ENCODE data around the gene CDH24. TPM values are rescaled to one million over a fixed set of nuclear protein-coding genes. Genes with fewer than 3 reads are reported as not detected.

Gene CDH24
- total and polyA plus RNA-seq, 9 of the 15 experiments (the other 6 are each of a cell fraction or from before 2014, with no cell fraction given) = 0.04 to 16.2 (median 4.9) TPM

DNA sequence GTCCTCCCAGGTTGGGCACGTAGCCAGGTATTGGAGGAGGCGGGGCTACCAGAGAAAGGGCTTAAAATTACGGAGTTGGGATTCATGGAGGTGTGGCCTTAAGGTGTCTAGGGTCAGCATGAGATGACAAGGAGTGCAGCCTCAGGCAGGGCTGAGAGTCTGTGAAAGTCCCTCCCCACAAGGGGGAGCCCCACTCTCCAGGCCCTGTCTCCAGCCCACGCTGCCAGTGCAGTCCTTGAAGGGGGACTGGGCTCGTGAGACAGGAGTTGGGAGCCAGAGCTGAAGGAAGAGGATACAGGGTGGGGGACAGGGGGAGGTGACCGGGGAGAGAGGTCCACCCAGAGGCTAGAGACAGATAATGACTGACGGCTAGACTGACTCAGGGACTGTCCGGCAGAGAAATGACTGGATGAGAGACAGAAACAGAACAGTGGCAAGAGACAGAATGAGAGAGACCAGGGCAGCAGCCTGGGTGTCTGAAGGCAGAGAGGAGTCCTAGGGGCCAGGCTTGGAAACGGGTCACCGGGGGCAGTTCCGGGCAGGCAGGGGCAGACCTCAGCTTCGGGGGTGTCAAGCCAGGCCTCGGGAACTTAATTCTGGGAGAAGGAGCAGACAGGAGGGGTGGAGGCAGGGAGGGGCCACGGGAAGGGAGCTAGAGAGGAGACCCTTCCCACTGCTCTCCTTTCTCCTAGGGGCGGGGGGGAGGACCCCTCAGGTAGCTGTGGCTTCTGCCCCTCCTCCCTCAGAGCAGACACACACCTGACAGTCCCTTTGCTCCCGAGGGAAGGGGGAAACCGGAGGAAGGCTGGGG is 970 bp downstream of the CDH24 start (continued):
- TF ChIP-seq, protein P1, sequence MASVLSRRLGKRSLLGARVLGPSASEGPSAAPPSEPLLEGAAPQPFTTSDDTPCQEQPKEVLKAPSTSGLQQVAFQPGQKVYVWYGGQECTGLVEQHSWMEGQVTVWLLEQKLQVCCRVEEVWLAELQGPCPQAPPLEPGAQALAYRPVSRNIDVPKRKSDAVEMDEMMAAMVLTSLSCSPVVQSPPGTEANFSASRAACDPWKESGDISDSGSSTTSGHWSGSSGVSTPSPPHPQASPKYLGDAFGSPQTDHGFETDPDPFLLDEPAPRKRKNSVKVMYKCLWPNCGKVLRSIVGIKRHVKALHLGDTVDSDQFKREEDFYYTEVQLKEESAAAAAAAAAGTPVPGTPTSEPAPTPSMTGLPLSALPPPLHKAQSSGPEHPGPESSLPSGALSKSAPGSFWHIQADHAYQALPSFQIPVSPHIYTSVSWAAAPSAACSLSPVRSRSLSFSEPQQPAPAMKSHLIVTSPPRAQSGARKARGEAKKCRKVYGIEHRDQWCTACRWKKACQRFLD (CRISPR knock-in tag; IDR thresholded peaks at IDR 0.05) = no peak
- TF ChIP-seq HNRNPK (IDR thresholded peaks at IDR 0.05; ENCODE audit: low read depth, low read length, poor library complexity, severe bottlenecking) (no peak), RFX1 (IDR thresholded peaks at IDR 0.05) (no peak), KDM1A (IDR thresholded peaks at IDR 0.05) (0 out of 4 replicates have a peak, but pooled peaks of 1 of the 2 experiments have one; percentile 33), SIN3B (IDR thresholded peaks at IDR 0.05; ENCODE audit: low read depth) (no peak), MECOM (CRISPR knock-in tag; IDR thresholded peaks at IDR 0.05) (no peak), SMAD4 (CRISPR knock-in tag; conservative IDR thresholded peaks at IDR 0.05) (peak; percentile 78), POLR2G (IDR thresholded peaks at IDR 0.05; ENCODE audit: low read depth, low read length) (0 out of 2 replicates have a peak, but pooled peaks have one; percentile 25), SETDB1 (IDR thresholded peaks at IDR 0.05; ENCODE audit: low read length) (no peak), SIX5 (IDR thresholded peaks at IDR 0.05; ENCODE audit: borderline replicate concordance in 1 of 2, insufficient read depth in 1 of 2, low read depth in 1 of 2, low read length in 2 of 2) (no peak), LCOR (CRISPR knock-in tag; IDR thresholded peaks at IDR 0.05) (no peak), ZBTB7A (IDR thresholded peaks at IDR 0.05; ENCODE audit: borderline replicate concordance, control insufficient read depth, low read depth, low read length) (peak; percentile 37; the same call in 1 of the 2 replicates), TAF7 (tag; IDR thresholded peaks at IDR 0.05) (no peak)
- TF ChIP-seq, protein P2, sequence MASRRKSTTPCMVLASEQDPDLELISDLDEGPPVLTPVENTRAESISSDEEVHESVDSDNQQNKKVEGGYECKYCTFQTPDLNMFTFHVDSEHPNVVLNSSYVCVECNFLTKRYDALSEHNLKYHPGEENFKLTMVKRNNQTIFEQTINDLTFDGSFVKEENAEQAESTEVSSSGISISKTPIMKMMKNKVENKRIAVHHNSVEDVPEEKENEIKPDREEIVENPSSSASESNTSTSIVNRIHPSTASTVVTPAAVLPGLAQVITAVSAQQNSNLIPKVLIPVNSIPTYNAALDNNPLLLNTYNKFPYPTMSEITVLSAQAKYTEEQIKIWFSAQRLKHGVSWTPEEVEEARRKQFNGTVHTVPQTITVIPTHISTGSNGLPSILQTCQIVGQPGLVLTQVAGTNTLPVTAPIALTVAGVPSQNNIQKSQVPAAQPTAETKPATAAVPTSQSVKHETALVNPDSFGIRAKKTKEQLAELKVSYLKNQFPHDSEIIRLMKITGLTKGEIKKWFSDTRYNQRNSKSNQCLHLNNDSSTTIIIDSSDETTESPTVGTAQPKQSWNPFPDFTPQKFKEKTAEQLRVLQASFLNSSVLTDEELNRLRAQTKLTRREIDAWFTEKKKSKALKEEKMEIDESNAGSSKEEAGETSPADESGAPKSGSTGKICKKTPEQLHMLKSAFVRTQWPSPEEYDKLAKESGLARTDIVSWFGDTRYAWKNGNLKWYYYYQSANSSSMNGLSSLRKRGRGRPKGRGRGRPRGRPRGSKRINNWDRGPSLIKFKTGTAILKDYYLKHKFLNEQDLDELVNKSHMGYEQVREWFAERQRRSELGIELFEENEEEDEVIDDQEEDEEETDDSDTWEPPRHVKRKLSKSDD (conservative IDR thresholded peaks at IDR 0.05; ENCODE audit: low read length) = no peak
- TF ChIP-seq, protein P3, sequence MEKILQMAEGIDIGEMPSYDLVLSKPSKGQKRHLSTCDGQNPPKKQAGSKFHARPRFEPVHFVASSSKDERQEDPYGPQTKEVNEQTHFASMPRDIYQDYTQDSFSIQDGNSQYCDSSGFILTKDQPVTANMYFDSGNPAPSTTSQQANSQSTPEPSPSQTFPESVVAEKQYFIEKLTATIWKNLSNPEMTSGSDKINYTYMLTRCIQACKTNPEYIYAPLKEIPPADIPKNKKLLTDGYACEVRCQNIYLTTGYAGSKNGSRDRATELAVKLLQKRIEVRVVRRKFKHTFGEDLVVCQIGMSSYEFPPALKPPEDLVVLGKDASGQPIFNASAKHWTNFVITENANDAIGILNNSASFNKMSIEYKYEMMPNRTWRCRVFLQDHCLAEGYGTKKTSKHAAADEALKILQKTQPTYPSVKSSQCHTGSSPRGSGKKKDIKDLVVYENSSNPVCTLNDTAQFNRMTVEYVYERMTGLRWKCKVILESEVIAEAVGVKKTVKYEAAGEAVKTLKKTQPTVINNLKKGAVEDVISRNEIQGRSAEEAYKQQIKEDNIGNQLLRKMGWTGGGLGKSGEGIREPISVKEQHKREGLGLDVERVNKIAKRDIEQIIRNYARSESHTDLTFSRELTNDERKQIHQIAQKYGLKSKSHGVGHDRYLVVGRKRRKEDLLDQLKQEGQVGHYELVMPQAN (IDR thresholded peaks at IDR 0.05; ENCODE audit: borderline replicate concordance) = peak; percentile 68
- TF ChIP-seq, protein P4, sequence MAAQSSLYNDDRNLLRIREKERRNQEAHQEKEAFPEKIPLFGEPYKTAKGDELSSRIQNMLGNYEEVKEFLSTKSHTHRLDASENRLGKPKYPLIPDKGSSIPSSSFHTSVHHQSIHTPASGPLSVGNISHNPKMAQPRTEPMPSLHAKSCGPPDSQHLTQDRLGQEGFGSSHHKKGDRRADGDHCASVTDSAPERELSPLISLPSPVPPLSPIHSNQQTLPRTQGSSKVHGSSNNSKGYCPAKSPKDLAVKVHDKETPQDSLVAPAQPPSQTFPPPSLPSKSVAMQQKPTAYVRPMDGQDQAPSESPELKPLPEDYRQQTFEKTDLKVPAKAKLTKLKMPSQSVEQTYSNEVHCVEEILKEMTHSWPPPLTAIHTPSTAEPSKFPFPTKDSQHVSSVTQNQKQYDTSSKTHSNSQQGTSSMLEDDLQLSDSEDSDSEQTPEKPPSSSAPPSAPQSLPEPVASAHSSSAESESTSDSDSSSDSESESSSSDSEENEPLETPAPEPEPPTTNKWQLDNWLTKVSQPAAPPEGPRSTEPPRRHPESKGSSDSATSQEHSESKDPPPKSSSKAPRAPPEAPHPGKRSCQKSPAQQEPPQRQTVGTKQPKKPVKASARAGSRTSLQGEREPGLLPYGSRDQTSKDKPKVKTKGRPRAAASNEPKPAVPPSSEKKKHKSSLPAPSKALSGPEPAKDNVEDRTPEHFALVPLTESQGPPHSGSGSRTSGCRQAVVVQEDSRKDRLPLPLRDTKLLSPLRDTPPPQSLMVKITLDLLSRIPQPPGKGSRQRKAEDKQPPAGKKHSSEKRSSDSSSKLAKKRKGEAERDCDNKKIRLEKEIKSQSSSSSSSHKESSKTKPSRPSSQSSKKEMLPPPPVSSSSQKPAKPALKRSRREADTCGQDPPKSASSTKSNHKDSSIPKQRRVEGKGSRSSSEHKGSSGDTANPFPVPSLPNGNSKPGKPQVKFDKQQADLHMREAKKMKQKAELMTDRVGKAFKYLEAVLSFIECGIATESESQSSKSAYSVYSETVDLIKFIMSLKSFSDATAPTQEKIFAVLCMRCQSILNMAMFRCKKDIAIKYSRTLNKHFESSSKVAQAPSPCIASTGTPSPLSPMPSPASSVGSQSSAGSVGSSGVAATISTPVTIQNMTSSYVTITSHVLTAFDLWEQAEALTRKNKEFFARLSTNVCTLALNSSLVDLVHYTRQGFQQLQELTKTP (IDR thresholded peaks at IDR 0.05; ENCODE audit: low read depth in 1 of 2, partially characterized antibody in 2 of 2) = no peak
